ENCODE data around the gene KCNMB2.

Gene KCNMB2

GRCh38 chr3:178568911-178569310, 32.7 kb downstream of the KCNMB2 start:
- no peaks in the 10 kb centered on the region for H3K9me2 ChIP-seq (replicated peaks; ENCODE audit: control insufficient read depth, low read length)
- no peak overlapping the region for H3K4me2 ChIP-seq (ENCODE audit: low read length)
- no peaks in the 10 kb centered on the region for H3K9me3 ChIP-seq (ENCODE audit: control insufficient read depth, insufficient read depth, low read length)
- H3K4me1 ChIP-seq (ENCODE audit: control insufficient read depth, low read length) = no peaks in the 10 kb centered on the region
- no peaks in the 10 kb centered on the region for H3F3A ChIP-seq (ENCODE audit: control insufficient read depth, insufficient read depth)
- no peak overlapping the region for H3K4me3 ChIP-seq (ENCODE audit: low read length)
- no peaks in the 10 kb centered on the region for H3K36me3 ChIP-seq (ENCODE audit: control insufficient read depth, low read length)
- no peak overlapping the region for H3K27ac ChIP-seq (ENCODE audit: low read depth, low read length)
- TF ChIP-seq, protein P1, sequence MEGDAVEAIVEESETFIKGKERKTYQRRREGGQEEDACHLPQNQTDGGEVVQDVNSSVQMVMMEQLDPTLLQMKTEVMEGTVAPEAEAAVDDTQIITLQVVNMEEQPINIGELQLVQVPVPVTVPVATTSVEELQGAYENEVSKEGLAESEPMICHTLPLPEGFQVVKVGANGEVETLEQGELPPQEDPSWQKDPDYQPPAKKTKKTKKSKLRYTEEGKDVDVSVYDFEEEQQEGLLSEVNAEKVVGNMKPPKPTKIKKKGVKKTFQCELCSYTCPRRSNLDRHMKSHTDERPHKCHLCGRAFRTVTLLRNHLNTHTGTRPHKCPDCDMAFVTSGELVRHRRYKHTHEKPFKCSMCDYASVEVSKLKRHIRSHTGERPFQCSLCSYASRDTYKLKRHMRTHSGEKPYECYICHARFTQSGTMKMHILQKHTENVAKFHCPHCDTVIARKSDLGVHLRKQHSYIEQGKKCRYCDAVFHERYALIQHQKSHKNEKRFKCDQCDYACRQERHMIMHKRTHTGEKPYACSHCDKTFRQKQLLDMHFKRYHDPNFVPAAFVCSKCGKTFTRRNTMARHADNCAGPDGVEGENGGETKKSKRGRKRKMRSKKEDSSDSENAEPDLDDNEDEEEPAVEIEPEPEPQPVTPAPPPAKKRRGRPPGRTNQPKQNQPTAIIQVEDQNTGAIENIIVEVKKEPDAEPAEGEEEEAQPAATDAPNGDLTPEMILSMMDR (IDR thresholded peaks at IDR 0.05; ENCODE audit: low read depth, low read length, poor library complexity, severe bottlenecking) = no peak
- TF ChIP-seq EZH2phosphoT487 (IDR thresholded peaks at IDR 0.05; ENCODE audit: borderline replicate concordance, low read length) = no peak
- H3K27me3 ChIP-seq (ENCODE audit: control insufficient read depth, low read length) = no peaks in the 10 kb centered on the region
- no peaks in the 10 kb centered on the region for H3K79me2 ChIP-seq (ENCODE audit: control insufficient read depth, low read length)
- H4K20me1 ChIP-seq (ENCODE audit: control insufficient read depth, insufficient read depth, low read depth, low read length) = no peaks in the 10 kb centered on the region

- H3K27ac ChIP-seq (ENCODE audit: low read depth, low read length) = no peak overlapping the region
- H3K4me3 ChIP-seq (ENCODE audit: low read length) = no peak overlapping the region
- H3K27me3 ChIP-seq (ENCODE audit: control insufficient read depth, low read length) = no peaks in the 10 kb centered on the region
- H3K4me1 ChIP-seq (ENCODE audit: control insufficient read depth, low read length) = no peaks in the 10 kb centered on the region
- no peaks in the 10 kb centered on the region for H3K9me3 ChIP-seq (ENCODE audit: control insufficient read depth, insufficient read depth, low read length)
- H3K4me2 ChIP-seq (ENCODE audit: low read length) = no peak overlapping the region
- no peaks in the 10 kb centered on the region for H4K20me1 ChIP-seq (ENCODE audit: control insufficient read depth, insufficient read depth, low read depth, low read length)
- H3K36me3 ChIP-seq (ENCODE audit: control insufficient read depth, low read length) = no peaks in the 10 kb centered on the region
- H3F3A ChIP-seq (ENCODE audit: control insufficient read depth, insufficient read depth) = no peaks in the 10 kb centered on the region
- no peaks in the 10 kb centered on the region for H3K9me2 ChIP-seq (replicated peaks; ENCODE audit: control insufficient read depth, low read length)
- no peaks in the 10 kb centered on the region for H3K79me2 ChIP-seq (ENCODE audit: control insufficient read depth, low read length)
- TF ChIP-seq EZH2phosphoT487 (IDR thresholded peaks at IDR 0.05; ENCODE audit: borderline replicate concordance, low read length) = no peak
- TF ChIP-seq, protein P1 (IDR thresholded peaks at IDR 0.05; ENCODE audit: low read depth, low read length, poor library complexity, severe bottlenecking) = no peak
Measured at GRCh38 chr3:178569826-178570225, 33.6 kb downstream of the KCNMB2 start.

DNA sequence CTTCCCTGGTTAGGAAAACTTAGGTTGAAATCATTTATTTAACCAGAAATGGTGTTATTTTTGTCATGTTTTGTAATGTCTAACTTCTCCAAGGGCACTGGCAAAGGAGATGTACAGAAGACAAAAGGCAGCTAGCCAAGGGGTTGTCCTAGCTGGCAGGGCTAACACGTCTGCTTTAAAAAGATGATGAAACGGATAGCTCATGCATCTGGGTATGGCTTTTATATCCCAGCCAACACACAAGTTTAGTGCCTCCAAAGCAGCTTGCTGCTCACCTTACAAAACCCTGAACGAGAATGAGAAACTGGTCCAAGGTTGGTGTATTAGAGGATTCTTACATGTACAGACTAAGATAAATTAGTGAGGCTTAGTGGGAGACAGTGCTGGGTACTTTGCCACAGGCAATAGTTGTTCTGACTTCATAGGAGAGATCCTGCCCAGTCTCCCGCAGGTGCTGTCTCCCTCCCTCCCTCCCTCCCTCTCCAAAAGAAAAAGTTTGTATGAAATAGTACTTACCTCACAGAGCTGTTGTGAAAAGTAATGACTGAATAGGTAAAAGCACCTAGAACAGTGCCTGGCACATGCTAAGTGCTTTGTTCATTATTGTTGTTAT, 47.8 kb downstream of the KCNMB2 start:
- H3K4me1 ChIP-seq (ENCODE audit: control insufficient read depth, low read length) = peaks cover 14% of the 10 kb centered on the region
- H4K20me1 ChIP-seq (ENCODE audit: control insufficient read depth, insufficient read depth, low read depth, low read length) = no peaks in the 10 kb centered on the region
- no peak overlapping the region for H3K4me2 ChIP-seq (ENCODE audit: low read length)
- H3K27me3 ChIP-seq (ENCODE audit: control insufficient read depth, low read length) = no peaks in the 10 kb centered on the region
- H3F3A ChIP-seq (ENCODE audit: control insufficient read depth, insufficient read depth) = no peaks in the 10 kb centered on the region
- no peak for TF ChIP-seq EZH2phosphoT487 (IDR thresholded peaks at IDR 0.05; ENCODE audit: borderline replicate concordance, low read length)
- H3K36me3 ChIP-seq (ENCODE audit: control insufficient read depth, low read length) = no peaks in the 10 kb centered on the region
- no peaks in the 10 kb centered on the region for H3K79me2 ChIP-seq (ENCODE audit: control insufficient read depth, low read length)
- H3K27ac ChIP-seq (ENCODE audit: low read depth, low read length) = no peak overlapping the region
- H3K4me3 ChIP-seq (ENCODE audit: low read length) = no peak overlapping the region
- no peaks in the 10 kb centered on the region for H3K9me2 ChIP-seq (replicated peaks; ENCODE audit: control insufficient read depth, low read length)
- no peaks in the 10 kb centered on the region for H3K9me3 ChIP-seq (ENCODE audit: control insufficient read depth, insufficient read depth, low read length)

GRCh38 chr3:178584722-178585380, 48.6 kb downstream of the KCNMB2 start:
- Histone ChIP-seq H4K20me1 (ENCODE audit: control insufficient read depth, insufficient read depth, low read depth, low read length) (no peaks in the 10 kb centered on the region), H3K4me1 (ENCODE audit: control insufficient read depth, low read length) (peaks cover 14% of the 10 kb centered on the region), H3K36me3 (ENCODE audit: control insufficient read depth, low read length) (no peaks in the 10 kb centered on the region), H3K79me2 (ENCODE audit: control insufficient read depth, low read length) (no peaks in the 10 kb centered on the region), H3K27me3 (ENCODE audit: control insufficient read depth, low read length) (no peaks in the 10 kb centered on the region), H3K9me2 (replicated peaks; ENCODE audit: control insufficient read depth, low read length) (no peaks in the 10 kb centered on the region), H3F3A (ENCODE audit: control insufficient read depth, insufficient read depth) (no peaks in the 10 kb centered on the region), H3K4me3 (ENCODE audit: low read length) (no peak overlapping the region), H3K27ac (ENCODE audit: low read depth, low read length) (no peak overlapping the region), H3K4me2 (ENCODE audit: low read length) (no peak overlapping the region), H3K9me3 (ENCODE audit: control insufficient read depth, insufficient read depth, low read length) (no peaks in the 10 kb centered on the region)
- TF ChIP-seq, protein P1 (IDR thresholded peaks at IDR 0.05; ENCODE audit: low read depth, low read length, poor library complexity, severe bottlenecking) = no peak
- TF ChIP-seq EZH2phosphoT487 (IDR thresholded peaks at IDR 0.05; ENCODE audit: borderline replicate concordance, low read length) = no peak

Measured in DOHH2 (cell line).